ENCODE data around the gene MRPL21. TPM values are rescaled to one million over a fixed set of nuclear protein-coding genes. Genes with fewer than 3 reads are reported as not detected.

MRPL21 gene
- total RNA-seq, 1 donor from 2014 or later = 31.5 TPM

DNA sequence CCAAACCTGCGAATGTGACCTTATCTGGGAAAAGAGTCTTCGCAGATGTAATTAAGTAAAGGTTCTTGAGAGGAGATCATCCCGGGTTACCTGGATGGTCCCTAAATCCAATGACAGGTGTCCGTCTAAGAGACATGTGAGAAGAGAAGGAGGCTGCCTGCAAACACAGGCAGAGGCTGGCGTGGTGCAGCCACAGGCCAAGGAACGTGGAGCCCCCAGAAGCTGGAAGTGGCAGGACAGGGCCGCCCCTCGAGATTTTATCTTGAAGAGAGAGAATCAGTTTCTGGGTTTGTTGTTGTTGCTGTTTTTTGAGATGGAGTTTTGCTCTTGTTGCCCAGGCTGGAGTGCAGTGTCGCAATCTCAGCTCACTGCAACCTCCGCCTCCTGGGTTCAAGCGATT is 43.5 kb upstream of the MRPL21 start:
- no peak for DNase-seq (ENCODE audit: low spot score)
- Mint-ChIP-seq H3K36me3 (ENCODE audit: low read depth) (no peaks in the 10 kb centered on the region), H3K9me3 (ENCODE audit: low read depth) (no peaks in the 10 kb centered on the region), H3K4me3 (ENCODE audit: unreplicated experiment) (no peak overlapping the region), H3K27ac (ENCODE audit: unreplicated experiment) (peak overlapping the region; percentile 96), H3K4me1 (ENCODE audit: low read depth) (peaks cover 32% of the 10 kb centered on the region), H3K27me3 (ENCODE audit: low read depth) (no peaks in the 10 kb centered on the region)
- TF ChIP-seq, protein P1, sequence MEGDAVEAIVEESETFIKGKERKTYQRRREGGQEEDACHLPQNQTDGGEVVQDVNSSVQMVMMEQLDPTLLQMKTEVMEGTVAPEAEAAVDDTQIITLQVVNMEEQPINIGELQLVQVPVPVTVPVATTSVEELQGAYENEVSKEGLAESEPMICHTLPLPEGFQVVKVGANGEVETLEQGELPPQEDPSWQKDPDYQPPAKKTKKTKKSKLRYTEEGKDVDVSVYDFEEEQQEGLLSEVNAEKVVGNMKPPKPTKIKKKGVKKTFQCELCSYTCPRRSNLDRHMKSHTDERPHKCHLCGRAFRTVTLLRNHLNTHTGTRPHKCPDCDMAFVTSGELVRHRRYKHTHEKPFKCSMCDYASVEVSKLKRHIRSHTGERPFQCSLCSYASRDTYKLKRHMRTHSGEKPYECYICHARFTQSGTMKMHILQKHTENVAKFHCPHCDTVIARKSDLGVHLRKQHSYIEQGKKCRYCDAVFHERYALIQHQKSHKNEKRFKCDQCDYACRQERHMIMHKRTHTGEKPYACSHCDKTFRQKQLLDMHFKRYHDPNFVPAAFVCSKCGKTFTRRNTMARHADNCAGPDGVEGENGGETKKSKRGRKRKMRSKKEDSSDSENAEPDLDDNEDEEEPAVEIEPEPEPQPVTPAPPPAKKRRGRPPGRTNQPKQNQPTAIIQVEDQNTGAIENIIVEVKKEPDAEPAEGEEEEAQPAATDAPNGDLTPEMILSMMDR (IDR thresholded peaks at IDR 0.05) = no peak

DNA sequence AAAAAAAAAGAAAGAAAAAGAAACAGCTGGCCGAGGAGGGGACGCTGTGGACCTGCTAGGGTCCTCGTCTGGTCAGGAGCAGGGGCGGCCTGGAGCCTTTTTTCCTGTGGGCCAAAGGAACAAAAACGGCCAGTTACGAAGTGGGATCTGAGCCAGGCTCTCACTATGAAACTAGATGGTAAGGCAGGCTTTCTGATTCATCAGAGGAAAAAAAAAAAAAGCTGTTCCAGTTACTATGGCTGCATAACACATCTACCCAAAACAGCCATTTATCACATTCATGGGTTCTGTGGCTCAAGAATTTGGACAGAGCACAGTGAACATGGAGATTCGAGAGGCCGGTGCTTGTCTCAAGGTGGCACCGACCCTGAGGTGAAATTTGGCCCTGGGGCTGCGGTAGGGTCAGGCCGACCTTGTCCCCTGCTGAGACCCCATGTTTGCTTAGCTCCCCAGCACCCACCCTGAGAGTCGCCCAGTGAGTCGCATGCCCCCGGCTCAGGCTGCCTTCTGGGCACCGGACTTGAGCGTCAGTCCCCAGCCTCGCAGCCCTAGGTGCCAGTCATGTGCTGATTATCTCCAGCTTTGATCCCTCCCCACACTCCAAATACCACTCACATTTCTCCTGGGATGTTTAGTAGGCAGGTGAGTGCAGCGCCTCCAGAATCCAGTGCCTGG is 42.9 kb upstream of the MRPL21 start:
- Mint-ChIP-seq H3K9me3 (ENCODE audit: low read depth) (no peaks in the 10 kb centered on the region), H3K4me3 (ENCODE audit: unreplicated experiment) (no peak overlapping the region), H3K27ac (ENCODE audit: unreplicated experiment) (peak overlapping the region; percentile 96), H3K27me3 (ENCODE audit: low read depth) (no peaks in the 10 kb centered on the region), H3K4me1 (ENCODE audit: low read depth) (peaks cover 34% of the 10 kb centered on the region), H3K36me3 (ENCODE audit: low read depth) (no peaks in the 10 kb centered on the region)
- TF ChIP-seq, protein P1 (IDR thresholded peaks at IDR 0.05) = no peak
- DNase-seq (ENCODE audit: low spot score) = no peak

- Mint-ChIP-seq H3K27me3 (ENCODE audit: low read depth) (no peaks in the 10 kb centered on the region), H3K27ac (ENCODE audit: unreplicated experiment) (peak overlapping the region; percentile 59), H3K4me1 (ENCODE audit: low read depth) (peaks cover 34% of the 10 kb centered on the region)
Observed at GRCh38 chr11:68942751-68943271, 39.2 kb upstream of the MRPL21 start.

DNA sequence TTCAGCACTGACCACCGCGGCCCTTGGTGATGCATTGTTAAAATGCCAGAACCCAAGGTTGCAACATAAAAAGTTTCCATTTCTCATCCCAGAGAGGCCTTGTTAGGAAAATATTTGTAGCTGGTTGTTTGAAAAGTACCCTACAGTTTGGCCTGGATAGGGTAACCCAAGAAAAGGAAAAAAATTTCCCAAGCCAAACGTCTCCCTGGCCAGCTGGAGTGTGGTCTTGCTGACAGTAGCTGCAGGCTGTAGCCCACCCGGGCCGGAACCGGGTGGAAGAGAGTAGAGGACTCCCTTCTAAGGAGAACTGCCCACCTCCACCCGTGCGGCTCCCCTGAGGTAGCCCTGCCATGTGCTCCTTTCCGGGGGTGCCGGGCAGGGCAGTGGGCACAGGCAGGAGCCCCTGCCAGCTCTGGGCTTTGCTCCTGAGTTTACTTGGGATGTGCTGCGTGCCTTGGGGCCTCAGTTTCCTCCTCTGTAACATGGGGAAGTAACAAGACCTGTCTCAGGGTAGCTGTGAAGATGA is 38.5 kb upstream of the MRPL21 start:
- no peak overlapping the region for H3K4me3 Mint-ChIP-seq (ENCODE audit: unreplicated experiment)
- no peak for DNase-seq (ENCODE audit: low spot score)
- no peaks in the 10 kb centered on the region for H3K27me3 Mint-ChIP-seq (ENCODE audit: low read depth)
- peak overlapping the region; percentile 59 for H3K27ac Mint-ChIP-seq (ENCODE audit: unreplicated experiment)
- H3K36me3 Mint-ChIP-seq (ENCODE audit: low read depth) = peaks cover 6% of the 10 kb centered on the region
- peaks cover 34% of the 10 kb centered on the region for H3K4me1 Mint-ChIP-seq (ENCODE audit: low read depth)
- TF ChIP-seq, protein P1 (IDR thresholded peaks at IDR 0.05) = no peak
- no peaks in the 10 kb centered on the region for H3K9me3 Mint-ChIP-seq (ENCODE audit: low read depth)

More at GRCh38 chr11:68942751-68943271, 39.2 kb upstream of the MRPL21 start:
- Mint-ChIP-seq H3K4me3 (ENCODE audit: unreplicated experiment) (no peak overlapping the region), H3K9me3 (ENCODE audit: low read depth) (no peaks in the 10 kb centered on the region), H3K36me3 (ENCODE audit: low read depth) (peaks cover 5% of the 10 kb centered on the region)
- no peak for DNase-seq (ENCODE audit: low spot score)
- TF ChIP-seq, protein P1 (IDR thresholded peaks at IDR 0.05) = no peak

GRCh38 chr11:68941324-68942094 is 37.9 kb upstream of the MRPL21 start:
- no peaks in the 10 kb centered on the region for H3K27me3 Mint-ChIP-seq (ENCODE audit: low read depth)
- TF ChIP-seq, protein P1 (IDR thresholded peaks at IDR 0.05) = no peak
- no peak overlapping the region for H3K4me3 Mint-ChIP-seq (ENCODE audit: unreplicated experiment)
- peak overlapping the region; percentile 59 for H3K27ac Mint-ChIP-seq (ENCODE audit: unreplicated experiment)
- peaks cover 8% of the 10 kb centered on the region for H3K36me3 Mint-ChIP-seq (ENCODE audit: low read depth)
- peaks cover 29% of the 10 kb centered on the region for H3K4me1 Mint-ChIP-seq (ENCODE audit: low read depth)
- H3K9me3 Mint-ChIP-seq (ENCODE audit: low read depth) = no peaks in the 10 kb centered on the region
- DNase-seq (ENCODE audit: low spot score) = peak; percentile 57

Data from chondrocyte (in vitro differentiated cells).